Caki2 (cell line): ENCODE results near the gene RPS17. TPM values are rescaled to one million over a fixed set of nuclear protein-coding genes. Genes with fewer than 3 reads are reported as not detected.

Experiments
- DNase-seq: peaks from one replicate; pipeline ENCODE4 v3.0.0-alpha.2; 2015; ENCODE audit warnings: low read depth
- in situ Hi-C: cut with HindIII; loops from 2 replicates; pipeline ENCODE4 v1.10.0; 2016; ENCODE audit warnings: low sequenced_read_pairs, low pct_unique_long_range_greater_than_20kb, mixed read lengths
- total RNA-seq: library from RNA; depleted of rRNA; stranded (reverse); fragments of >200 nt; shearing (Covaris generic); gene quantifications from 2 replicates; pipeline ENCODE4 v1.2.3, GENCODE V29; 2014; ENCODE audit warnings: low replicate concordance; rRNA removed

The RPS17 gene
- total RNA-seq, result 2,842 and 2,968 TPM in 2 replicates

- peak; percentile 94 for DNase-seq
- in situ Hi-C loops, result no loop called here
Observed at GRCh38 chr15:82540055-82540983, at the start of gene RPS17. Gene RPS17, minus strand, starts transcription at chr15:82540457. Its CDS starts 29 bp downstream, at chr15:82540428.

GRCh38 chr15:82587805-82588204, 47.5 kb upstream of the RPS17 start:
- in situ Hi-C loops, result no loop called here
- DNase-seq, result no peak

DNA sequence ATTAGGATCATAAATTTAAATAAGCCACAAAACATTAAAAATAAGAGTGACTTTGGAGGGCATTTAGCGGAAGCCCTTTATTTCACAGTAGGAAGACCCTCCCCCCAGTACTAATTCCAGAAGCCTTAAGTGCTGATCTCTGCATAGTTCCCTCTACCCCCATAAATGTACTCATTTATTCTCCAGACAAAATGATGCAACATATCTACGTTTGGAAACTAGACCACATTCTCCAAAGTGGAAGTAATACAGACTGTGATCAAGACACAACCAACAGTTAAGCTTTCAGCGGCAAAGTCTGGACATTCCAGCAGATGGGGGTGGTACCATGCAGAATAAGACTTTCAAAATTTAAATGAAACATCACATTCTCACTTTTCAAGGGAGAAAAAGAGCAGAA, 44.8 kb upstream of the RPS17 start:
- in situ Hi-C loops, result no loop called here
- no peak for DNase-seq

- in situ Hi-C loops, result no loop called here
- no peak for DNase-seq
Observed at GRCh38 chr15:82580713-82581112, 40.5 kb upstream of the RPS17 start.

DNA sequence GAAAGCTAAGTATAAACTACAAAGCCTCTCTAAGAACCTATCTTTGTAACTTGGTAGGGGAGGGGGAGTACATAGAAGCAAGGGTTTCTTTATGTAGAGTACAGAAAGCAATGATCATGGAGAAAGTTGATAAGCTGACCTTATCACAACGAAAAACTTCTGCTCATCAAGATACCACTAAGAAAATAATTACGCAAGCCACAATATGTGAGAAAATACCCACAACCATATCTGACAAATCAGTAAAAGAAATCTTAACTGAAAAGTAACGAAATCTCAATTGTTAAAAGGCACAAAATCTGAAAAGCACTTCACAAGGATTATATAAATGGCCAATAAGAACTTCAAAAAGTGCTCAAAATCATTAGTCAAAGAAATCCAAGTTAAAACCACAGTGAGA, 35.1 kb upstream of the RPS17 start:
- in situ Hi-C loops, result no loop called here
- no peak for DNase-seq

DNA sequence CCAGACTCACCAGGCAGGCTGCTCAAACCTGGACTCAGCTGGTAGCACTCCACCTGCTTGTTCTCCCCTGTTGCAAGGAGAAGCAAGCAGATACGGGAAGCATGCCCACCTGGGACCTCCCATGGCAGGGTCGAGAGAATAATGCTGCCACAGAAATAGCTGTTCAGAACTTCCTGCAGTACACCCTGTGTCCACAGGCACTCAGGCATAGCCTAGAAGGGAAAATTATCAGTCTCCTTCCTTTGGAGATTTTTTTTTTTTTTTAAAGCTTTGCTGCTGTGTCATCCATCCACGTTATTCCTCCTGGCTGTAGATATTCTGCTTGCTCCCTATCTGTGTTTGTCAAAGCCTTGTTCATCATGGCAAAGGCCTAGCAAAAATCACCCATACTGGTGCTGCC, 32.7 kb upstream of the RPS17 start:
- DNase-seq, result peak; percentile 62
- in situ Hi-C loops, result no loop called here

GRCh38 chr15:82572311-82572710, 32.1 kb upstream of the RPS17 start:
- in situ Hi-C loops, result no loop called here
- peak; percentile 55 for DNase-seq

DNA sequence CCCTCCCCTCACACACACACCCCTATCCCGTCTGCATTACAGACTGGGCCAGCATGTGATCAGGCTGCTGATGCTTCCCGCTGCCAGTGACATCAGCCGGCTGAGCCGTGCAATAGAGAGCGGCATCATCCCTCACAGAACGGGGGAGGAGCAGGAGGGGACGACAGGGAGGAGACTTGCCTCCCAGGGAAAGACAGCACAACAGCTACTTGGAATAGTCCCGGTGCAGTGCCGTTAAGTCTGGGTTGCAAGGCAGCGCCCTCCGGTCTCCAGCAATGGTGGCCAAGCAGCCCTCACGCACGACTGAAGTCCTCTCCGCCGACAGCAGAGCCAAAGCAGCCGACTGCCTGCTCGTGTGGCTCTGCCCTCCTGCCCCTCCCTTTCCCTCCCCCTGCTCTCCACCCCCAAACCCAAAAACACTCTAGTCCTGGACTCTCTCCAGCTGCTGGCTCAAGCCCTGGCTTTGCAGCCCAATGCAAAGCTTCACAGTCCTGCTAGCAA, 31.5 kb upstream of the RPS17 start:
- DNase-seq, result peak; percentile 65
- in situ Hi-C loops, result no loop called here

GRCh38 chr15:82570721-82571508, 30.7 kb upstream of the RPS17 start:
- in situ Hi-C loops, result no loop called here
- no peak for DNase-seq

- in situ Hi-C loops, result no loop called here
- DNase-seq, result no peak
Observed at GRCh38 chr15:82569834-82570233, 29.6 kb upstream of the RPS17 start.

DNA sequence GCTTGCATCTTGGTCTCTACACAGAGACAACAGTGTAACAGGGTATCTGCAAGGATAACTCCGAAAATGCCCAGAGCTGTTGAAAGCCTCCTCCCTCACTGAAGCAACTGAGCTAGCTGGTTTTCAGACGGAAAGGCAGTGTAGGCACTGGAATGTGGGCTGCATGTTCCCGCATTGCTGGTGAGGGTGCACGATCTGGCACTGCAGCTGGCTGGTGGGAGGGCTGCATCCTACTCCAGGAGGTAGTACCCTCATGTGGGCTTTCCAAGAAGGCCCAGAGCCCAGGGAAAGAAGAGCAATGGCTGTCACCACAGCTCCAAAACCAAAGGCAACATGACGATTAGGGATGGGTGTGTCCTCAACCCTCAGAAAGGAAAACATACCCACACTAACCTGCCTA, 28.7 kb upstream of the RPS17 start:
- in situ Hi-C loops, result no loop called here
- DNase-seq, result no peak

DNA sequence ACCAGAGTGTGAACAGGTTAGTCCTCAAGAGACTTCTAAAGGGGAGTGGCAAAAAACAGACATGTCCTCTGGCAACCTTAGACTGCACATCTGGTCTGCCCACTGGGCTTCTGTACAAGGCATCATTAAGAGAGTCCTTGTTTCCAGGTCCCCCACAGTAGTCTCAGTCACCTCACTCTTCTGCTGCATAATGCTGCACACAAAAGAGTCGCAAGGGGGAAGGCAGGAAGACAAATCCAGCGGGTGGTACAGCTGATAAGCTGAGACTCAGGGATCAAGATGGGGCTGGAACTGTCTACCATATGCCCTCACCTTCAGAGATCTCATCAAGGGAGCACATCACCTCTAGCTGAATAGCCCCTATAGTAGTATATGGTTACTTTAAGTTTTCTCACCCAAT, 27.4 kb upstream of the RPS17 start:
- no peak for DNase-seq
- in situ Hi-C loops, result no loop called here

DNA sequence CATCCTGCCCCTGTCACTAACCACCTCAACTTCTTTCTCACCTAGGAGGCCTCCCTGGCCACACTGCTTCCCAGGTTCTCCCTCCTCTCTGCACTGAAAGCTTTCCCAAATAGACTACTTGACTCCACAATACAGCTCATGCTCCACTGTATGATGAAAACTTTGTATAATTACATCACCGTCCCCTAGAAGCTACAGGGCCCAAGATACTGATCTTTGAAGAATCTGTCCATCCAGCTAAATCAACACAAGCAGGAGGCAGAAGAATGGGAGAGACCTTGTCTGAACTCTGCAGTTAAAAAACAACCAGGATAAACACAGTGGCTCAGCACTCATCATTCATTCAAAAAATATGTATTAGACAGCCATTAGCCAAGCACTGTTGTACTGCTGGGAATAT, 26.4 kb upstream of the RPS17 start:
- DNase-seq, result no peak
- in situ Hi-C loops, result no loop called here

- DNase-seq, result no peak
- in situ Hi-C loops, result no loop called here
Observed at GRCh38 chr15:82558502-82558901, 18.2 kb upstream of the RPS17 start.

- in situ Hi-C loops, result no loop called here
- DNase-seq, result no peak
Observed at GRCh38 chr15:82556315-82557035, 16.2 kb upstream of the RPS17 start.

- no peak for DNase-seq
- in situ Hi-C loops, result no loop called here
Observed at GRCh38 chr15:82554849-82555248, 14.6 kb upstream of the RPS17 start.

GRCh38 chr15:82554351-82554750, 14.1 kb upstream of the RPS17 start:
- DNase-seq, result no peak
- in situ Hi-C loops, result no loop called here

- in situ Hi-C loops, result no loop called here
- no peak for DNase-seq
Observed at GRCh38 chr15:82553846-82554245, 13.6 kb upstream of the RPS17 start.
